Osteocyte (in vitro differentiated cells): ENCODE measurements around the gene ETDA. TPM values are rescaled to one million over a fixed set of nuclear protein-coding genes. Genes with fewer than 3 reads are reported as not detected.

ENCODE experiments used
- DNase-seq: peaks from one replicate; pipeline ENCODE4 v3.0.0; 2021; ENCODE audit warnings: mixed read lengths; ENCODE audit not compliant: unreplicated experiment; ENCODE audit errors: extremely low spot score
- H3K27ac Mint-ChIP-seq: one replicate; pipeline ENCODE4 v1.8.0; 2021; ENCODE audit warnings: mild to moderate bottlenecking, mixed read lengths; ENCODE audit not compliant: unreplicated experiment
- H3K27me3 Mint-ChIP-seq: one replicate; pipeline ENCODE4 v1.8.0; 2021; ENCODE audit warnings: mixed read lengths; ENCODE audit not compliant: unreplicated experiment
- H3K36me3 Mint-ChIP-seq: one replicate; pipeline ENCODE4 v1.8.0; 2021; ENCODE audit warnings: mixed read lengths; ENCODE audit not compliant: unreplicated experiment
- H3K4me1 Mint-ChIP-seq: one replicate; pipeline ENCODE4 v1.8.0; 2021; ENCODE audit warnings: mixed read lengths; ENCODE audit not compliant: unreplicated experiment
- H3K4me3 Mint-ChIP-seq: one replicate; pipeline ENCODE4 v1.8.0; 2021; ENCODE audit warnings: mild to moderate bottlenecking, moderate library complexity, mixed read lengths; ENCODE audit not compliant: unreplicated experiment
- H3K9me3 Mint-ChIP-seq: one replicate; pipeline ENCODE4 v1.8.0; 2021; ENCODE audit warnings: mixed read lengths; ENCODE audit not compliant: unreplicated experiment
- total RNA-seq: library from RNA; stranded (reverse); gene quantifications from 2 replicates; pipeline ENCODE4 v1.2.1, GENCODE V29; 2021
- TF ChIP-seq, protein P1 (sequence below): fragments of 200-600 bp; sonication (generic); IDR thresholded peaks from 2 replicates; pipeline ENCODE4 v1.5.0; 2021; ENCODE audit warnings: antibody characterized with exemption, mild to moderate bottlenecking, moderate library complexity

ETDA gene
- total RNA-seq, 1 donor from 2014 or later, result not detected

- H3K36me3 Mint-ChIP-seq, result peaks cover 26% of the 10 kb centered on the region
- no peak for DNase-seq
- H3K27ac Mint-ChIP-seq, result no peak overlapping the region
- no peaks in the 10 kb centered on the region for H3K27me3 Mint-ChIP-seq
- H3K4me1 Mint-ChIP-seq, result no peaks in the 10 kb centered on the region
- H3K9me3 Mint-ChIP-seq, result peaks cover 58% of the 10 kb centered on the region
- H3K4me3 Mint-ChIP-seq, result no peak overlapping the region
- TF ChIP-seq, protein P1, sequence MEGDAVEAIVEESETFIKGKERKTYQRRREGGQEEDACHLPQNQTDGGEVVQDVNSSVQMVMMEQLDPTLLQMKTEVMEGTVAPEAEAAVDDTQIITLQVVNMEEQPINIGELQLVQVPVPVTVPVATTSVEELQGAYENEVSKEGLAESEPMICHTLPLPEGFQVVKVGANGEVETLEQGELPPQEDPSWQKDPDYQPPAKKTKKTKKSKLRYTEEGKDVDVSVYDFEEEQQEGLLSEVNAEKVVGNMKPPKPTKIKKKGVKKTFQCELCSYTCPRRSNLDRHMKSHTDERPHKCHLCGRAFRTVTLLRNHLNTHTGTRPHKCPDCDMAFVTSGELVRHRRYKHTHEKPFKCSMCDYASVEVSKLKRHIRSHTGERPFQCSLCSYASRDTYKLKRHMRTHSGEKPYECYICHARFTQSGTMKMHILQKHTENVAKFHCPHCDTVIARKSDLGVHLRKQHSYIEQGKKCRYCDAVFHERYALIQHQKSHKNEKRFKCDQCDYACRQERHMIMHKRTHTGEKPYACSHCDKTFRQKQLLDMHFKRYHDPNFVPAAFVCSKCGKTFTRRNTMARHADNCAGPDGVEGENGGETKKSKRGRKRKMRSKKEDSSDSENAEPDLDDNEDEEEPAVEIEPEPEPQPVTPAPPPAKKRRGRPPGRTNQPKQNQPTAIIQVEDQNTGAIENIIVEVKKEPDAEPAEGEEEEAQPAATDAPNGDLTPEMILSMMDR, result no peak
These were observed 35.5 kb downstream of the ETDA start for GRCh38 chrX:135287266-135287823.

GRCh38 chrX:135295238-135295943 is 43.5 kb downstream of the ETDA start:
- H3K27ac Mint-ChIP-seq, result no peak overlapping the region
- TF ChIP-seq, protein P1, result no peak
- peaks cover 44% of the 10 kb centered on the region for H3K9me3 Mint-ChIP-seq
- peak overlapping the region; percentile 17 for H3K4me3 Mint-ChIP-seq
- no peaks in the 10 kb centered on the region for H3K27me3 Mint-ChIP-seq
- peaks cover 13% of the 10 kb centered on the region for H3K36me3 Mint-ChIP-seq
- no peak for DNase-seq
- no peaks in the 10 kb centered on the region for H3K4me1 Mint-ChIP-seq

GRCh38 chrX:135295944-135296305 is 44.1 kb downstream of the ETDA start:
- H3K36me3 Mint-ChIP-seq, result peaks cover 13% of the 10 kb centered on the region
- TF ChIP-seq, protein P1, result no peak
- H3K4me1 Mint-ChIP-seq, result no peaks in the 10 kb centered on the region
- H3K27ac Mint-ChIP-seq, result no peak overlapping the region
- DNase-seq, result no peak
- no peak overlapping the region for H3K4me3 Mint-ChIP-seq
- peaks cover 39% of the 10 kb centered on the region for H3K9me3 Mint-ChIP-seq
- no peaks in the 10 kb centered on the region for H3K27me3 Mint-ChIP-seq

- TF ChIP-seq, protein P1, result no peak
- no peaks in the 10 kb centered on the region for H3K27me3 Mint-ChIP-seq
These were observed 50.5 kb downstream of the ETDA start for GRCh38 chrX:135302269-135302873.

More at GRCh38 chrX:135302269-135302873, 50.5 kb downstream of the ETDA start:
- no peak for DNase-seq
- Mint-ChIP-seq H3K9me3 (peaks cover 6% of the 10 kb centered on the region), H3K36me3 (no peaks in the 10 kb centered on the region), H3K4me3 (no peak overlapping the region), H3K27ac (no peak overlapping the region), H3K4me1 (no peaks in the 10 kb centered on the region)

Other genes starting within 250 kb of the ETDA start
- gene RTL8B, start 229.5 kb upstream of the ETDA start, total RNA-seq, result 27.9 and 33.1 TPM in 2 replicates
- 213 and 230 TPM in 2 replicates for gene RTL8C, start 219.7 kb upstream of the ETDA start, total RNA-seq
- 56.4 and 58.6 TPM in 2 replicates for gene RTL8A, start 199.9 kb upstream of the ETDA start, total RNA-seq
- gene SMIM10L2B, start 153.3 kb upstream of the ETDA start, total RNA-seq, result 1.9 and 2.7 TPM in 2 replicates
- gene ETDB, start 131.5 kb upstream of the ETDA start, total RNA-seq, result not detected in 2 replicates
- not detected in 2 replicates for gene CT55, start 80.7 kb upstream of the ETDA start, total RNA-seq
- not detected in 2 replicates for gene ETDC, start 57.4 kb downstream of the ETDA start, total RNA-seq
- gene ZNF75D, start 92.0 kb downstream of the ETDA start, total RNA-seq, result 7.1 and 8.3 TPM in 2 replicates
- gene ZNF449, start 92.7 kb downstream of the ETDA start, total RNA-seq, result 12.2 and 13.2 TPM in 2 replicates
- 0.21 and 0.32 TPM in 2 replicates for gene SMIM10L2A, start 169.9 kb downstream of the ETDA start, total RNA-seq